Measurements from ENCODE around the gene KCNK6. TPM values are rescaled to one million over a fixed set of nuclear protein-coding genes. Genes with fewer than 3 reads are reported as not detected.

KCNK6 gene
- total and polyA plus RNA-seq, 2 of the 8 experiments (the other 6 are each of a cell fraction or from before 2014, with no cell fraction given): 10.6 to 13.3 TPM

GRCh38 chr19:38373907-38374331, 54.3 kb downstream of the KCNK6 start (continued):
- TF ChIP-seq SP1 (IDR thresholded peaks at IDR 0.05; ENCODE audit: low read depth, low read length): no peak
- TF ChIP-seq TAF7 (optimal IDR thresholded peaks at IDR 0.05; ENCODE audit: borderline replicate concordance, low read depth, low read length): no peak
- no peak for TF ChIP-seq RAD21 (IDR thresholded peaks at IDR 0.05 in 1 of 2, conservative IDR thresholded peaks at IDR 0.05 in 1 of 2; ENCODE audit: low read depth in 2 of 2, low read length in 2 of 2)
- TF ChIP-seq TBP (IDR thresholded peaks at IDR 0.05; ENCODE audit: low read depth, low read length): no peak
- no peak for TF ChIP-seq SP2 (IDR thresholded peaks at IDR 0.05; ENCODE audit: low read length)

Measured in H1 (cell line).